T1000 (cell line): ENCODE measurements around the gene FOXI1.
"Not testable (repeated sequence)": the region's sequence is repeated elsewhere in the genome, so short reads cannot be mapped to it uniquely, and the experiment has no call there.

Experiments used
- DNase-seq: peaks from one replicate; lab custom pipeline; 2025; ENCODE audit warnings: mixed read lengths; lab: John Stamatoyannopoulos, UW

Gene FOXI1

GRCh38 chr5:170126061-170126460, 20.4 kb downstream of the FOXI1 start:
- no peak for DNase-seq

- no peak for DNase-seq
Measured at GRCh38 chr5:170126626-170127025, 20.9 kb downstream of the FOXI1 start.

GRCh38 chr5:170131235-170131634, 25.5 kb downstream of the FOXI1 start:
- DNase-seq: no peak

- no peak for DNase-seq
Measured at GRCh38 chr5:170132269-170132975, 26.7 kb downstream of the FOXI1 start.

GRCh38 chr5:170132976-170133448, 27.3 kb downstream of the FOXI1 start:
- DNase-seq: no peak

- no peak for DNase-seq
Measured at GRCh38 chr5:170135796-170136490, 30.2 kb downstream of the FOXI1 start.

GRCh38 chr5:170136506-170136905, 30.8 kb downstream of the FOXI1 start:
- DNase-seq: no peak

GRCh38 chr5:170137694-170138214, 32.1 kb downstream of the FOXI1 start:
- DNase-seq: no peak

- DNase-seq: no peak
Measured at GRCh38 chr5:170138273-170138672, 32.6 kb downstream of the FOXI1 start.

GRCh38 chr5:170139786-170140335, 34.2 kb downstream of the FOXI1 start:
- no peak for DNase-seq

GRCh38 chr5:170141196-170141595, 35.5 kb downstream of the FOXI1 start:
- DNase-seq: not testable (repeated sequence)

GRCh38 chr5:170141636-170142035, 35.9 kb downstream of the FOXI1 start:
- DNase-seq: no peak

- DNase-seq: no peak
Measured at GRCh38 chr5:170142196-170142595, 36.5 kb downstream of the FOXI1 start.

- no peak for DNase-seq
Measured at GRCh38 chr5:170143091-170143490, 37.4 kb downstream of the FOXI1 start.

- no peak for DNase-seq
Measured at GRCh38 chr5:170143710-170144109, 38.0 kb downstream of the FOXI1 start.

GRCh38 chr5:170144286-170145023, 38.8 kb downstream of the FOXI1 start:
- no peak for DNase-seq

- DNase-seq: no peak
Measured at GRCh38 chr5:170145462-170145861, 39.8 kb downstream of the FOXI1 start.

GRCh38 chr5:170147051-170147752, 41.5 kb downstream of the FOXI1 start:
- DNase-seq: no peak

- no peak for DNase-seq
Measured at GRCh38 chr5:170147753-170148264, 42.1 kb downstream of the FOXI1 start.

- DNase-seq: no peak
Measured at GRCh38 chr5:170148430-170149205, 42.9 kb downstream of the FOXI1 start.

- DNase-seq: no peak
Measured at GRCh38 chr5:170149206-170149515, 43.5 kb downstream of the FOXI1 start.
